DLD1 (cell line): Measurements from ENCODE around the gene TMEM232.
"Not testable (repeated sequence)": the region's sequence is repeated elsewhere in the genome, so short reads cannot be mapped to it uniquely, and the experiment has no call there.

Source experiments
- in situ Hi-C: cut with HindIII; loops from 2 replicates; pipeline ENCODE4 v1.10.0; 2017; ENCODE audit warnings: low sequenced_read_pairs

The TMEM232 gene

DNA sequence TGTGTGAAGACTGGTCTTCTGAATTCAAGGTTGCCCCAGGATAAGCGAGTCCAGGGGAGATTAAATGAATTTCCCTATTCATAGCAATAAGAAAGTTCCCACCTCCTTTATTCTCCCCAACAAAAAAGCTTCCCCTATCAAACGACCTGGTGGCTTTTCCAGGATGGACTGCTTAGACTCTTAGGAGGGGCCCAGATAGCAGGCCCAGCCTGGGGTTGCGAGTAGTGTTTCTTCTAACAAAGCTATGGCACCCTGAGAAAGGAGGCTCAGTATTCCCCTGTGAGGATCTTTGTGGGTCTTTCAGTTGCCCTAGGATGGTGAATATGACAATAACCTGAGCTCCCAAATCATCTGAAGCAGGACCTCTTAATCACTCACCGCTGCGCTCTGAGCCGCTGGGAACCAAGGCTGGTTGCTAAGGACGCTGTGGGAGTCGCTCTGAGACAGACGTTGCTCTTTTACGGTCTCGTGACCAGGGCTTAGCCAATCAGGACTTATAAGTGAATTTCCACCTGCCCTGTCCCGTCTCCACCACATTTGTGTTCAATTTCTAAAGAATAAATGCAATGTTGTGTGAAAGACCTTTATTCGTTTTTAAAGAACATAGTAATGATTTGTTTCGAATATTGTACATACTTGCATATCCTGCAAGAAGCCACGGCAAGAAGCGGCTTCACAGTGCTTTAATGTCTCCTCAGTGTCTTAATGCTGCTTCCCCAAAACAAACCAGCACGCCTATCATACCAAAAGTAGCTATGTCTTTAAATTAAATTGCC lies at the start of gene TMEM232:
Gene TMEM232 (minus strand): TSS at position 423 of the 776 bp plus-strand sequence. CDS start 59,319 bp downstream, outside the sequence.
- in situ Hi-C loops: no loop called here

DNA sequence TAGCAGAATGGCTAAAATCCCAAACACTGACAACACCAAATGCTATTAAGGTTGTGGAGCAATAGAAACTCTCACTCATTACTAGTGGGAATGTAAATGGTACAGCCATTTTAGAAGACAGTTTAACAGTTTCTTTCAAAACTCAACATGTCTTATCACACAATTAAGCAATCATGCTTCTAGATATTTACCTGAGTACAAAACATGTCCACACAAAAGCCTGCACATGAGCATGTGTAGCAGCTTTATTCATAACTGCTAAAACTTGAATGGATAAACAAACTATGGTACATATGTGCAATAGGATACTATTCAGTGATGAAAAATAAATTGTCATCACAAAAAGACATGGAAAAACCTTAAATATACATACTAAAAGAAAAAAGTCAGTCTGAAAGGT lies 43.8 kb upstream of the TMEM232 start:
- in situ Hi-C loops: no loop called here

DNA sequence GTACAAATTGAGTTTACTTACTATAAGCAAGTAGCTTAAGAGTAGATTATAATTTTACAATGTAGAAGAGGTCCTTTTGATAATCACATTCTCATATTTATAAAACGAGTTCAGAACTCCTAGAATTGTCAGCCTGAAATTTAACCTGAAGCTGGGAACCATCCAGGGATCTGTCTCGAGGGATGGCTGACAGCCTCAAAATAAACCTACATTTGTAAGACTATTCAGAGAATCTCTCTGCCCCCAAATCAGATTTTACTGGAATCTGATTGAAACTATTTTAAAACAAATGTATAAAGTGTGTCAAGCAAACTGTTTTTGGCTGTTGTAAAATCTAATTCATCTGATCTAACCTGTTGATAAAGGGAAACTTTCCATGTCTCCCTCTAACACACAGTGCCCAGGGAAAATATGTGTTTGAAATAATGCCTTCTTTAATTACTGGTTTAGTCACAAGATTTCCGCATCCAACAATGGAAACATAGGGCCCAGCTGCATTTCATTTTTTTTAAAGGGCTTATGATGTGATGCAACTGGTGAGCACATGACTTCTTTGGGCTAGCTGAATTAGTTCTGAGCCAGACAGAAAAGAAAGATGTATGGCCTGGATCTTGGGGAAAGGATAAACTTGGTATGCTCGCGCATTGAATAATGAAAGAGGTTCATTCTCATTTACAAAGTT lies 42.7 kb upstream of the TMEM232 start:
- in situ Hi-C loops: no loop called here

DNA sequence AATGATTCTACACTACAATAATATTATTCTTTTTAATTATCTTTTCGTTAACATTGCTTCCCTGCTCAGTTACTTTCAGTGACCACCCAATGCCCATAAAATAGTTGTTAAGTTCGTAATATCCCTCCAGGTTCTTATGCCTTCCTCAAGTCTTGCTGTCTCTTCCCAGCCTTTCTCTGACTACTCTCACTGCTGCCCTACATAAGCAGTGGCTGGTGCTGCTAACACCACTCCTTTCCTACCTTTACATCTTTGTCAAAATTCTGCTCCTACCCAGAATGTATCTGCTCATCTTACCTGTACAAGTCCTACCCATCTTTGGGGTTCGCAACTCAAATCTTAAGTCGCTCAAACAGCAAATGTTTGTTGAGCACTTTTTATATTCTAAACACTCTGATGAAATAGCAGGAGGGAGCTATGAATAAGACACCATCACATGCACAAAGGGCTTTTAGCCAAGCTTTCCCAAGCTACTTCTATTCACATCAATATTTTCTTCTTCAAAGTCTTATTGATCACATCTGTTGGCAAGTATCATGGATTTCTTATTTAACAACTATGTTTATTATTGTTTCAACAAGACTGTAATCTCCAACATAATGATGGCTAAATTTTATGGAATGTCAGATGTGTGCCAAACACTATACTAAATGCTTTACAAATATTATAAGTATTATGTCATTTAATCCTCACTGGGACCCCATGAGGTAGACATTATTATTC lies 41.8 kb upstream of the TMEM232 start:
- in situ Hi-C loops: no loop called here

DNA sequence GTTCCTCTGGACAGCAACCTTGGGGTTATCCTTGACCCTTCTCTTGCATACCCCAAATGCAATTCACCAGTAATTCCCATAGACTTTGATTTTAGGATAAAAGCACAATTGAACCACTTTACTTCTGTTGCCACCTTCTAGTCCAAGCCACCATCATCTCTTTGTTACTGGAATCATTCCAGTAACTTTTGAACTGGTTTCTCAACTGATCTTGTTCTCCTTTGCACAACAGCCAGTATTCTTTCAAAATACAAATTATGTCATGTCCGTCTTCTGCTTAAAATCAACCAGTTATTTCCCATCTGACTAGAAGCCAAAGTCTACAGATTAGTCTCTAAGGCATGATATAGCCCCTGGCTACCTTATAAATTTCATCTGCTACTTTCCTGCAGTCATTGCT lies 33.7 kb upstream of the TMEM232 start:
- in situ Hi-C loops: no loop called here

DNA sequence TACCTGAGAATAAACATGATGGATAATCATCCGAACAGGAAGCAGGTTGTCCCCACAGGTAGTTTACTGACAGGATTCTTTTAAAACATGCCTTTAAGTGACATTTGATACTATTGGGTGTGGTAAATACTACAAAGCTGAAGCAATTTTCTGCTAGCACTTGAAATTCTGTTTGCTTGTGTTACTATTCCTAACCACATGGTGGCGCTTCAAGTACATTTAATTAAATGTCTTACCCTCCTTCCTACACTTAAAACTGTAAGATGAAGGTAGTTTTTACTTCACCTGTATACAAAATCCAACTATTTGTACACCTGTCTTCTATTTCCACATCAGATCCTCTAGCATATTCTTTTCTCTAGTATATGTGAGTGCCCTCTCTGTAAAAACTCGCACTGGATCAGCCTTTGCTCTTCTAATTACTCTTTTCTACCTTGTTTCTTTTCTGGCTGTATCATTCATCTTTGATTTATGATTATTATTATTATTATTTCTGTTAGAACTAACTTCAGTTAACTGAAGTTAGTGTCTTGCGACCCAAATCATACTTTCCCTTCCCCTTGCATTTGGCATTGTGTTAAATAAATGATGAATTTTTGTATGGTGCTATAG lies 30.8 kb upstream of the TMEM232 start:
- in situ Hi-C loops: no loop called here

DNA sequence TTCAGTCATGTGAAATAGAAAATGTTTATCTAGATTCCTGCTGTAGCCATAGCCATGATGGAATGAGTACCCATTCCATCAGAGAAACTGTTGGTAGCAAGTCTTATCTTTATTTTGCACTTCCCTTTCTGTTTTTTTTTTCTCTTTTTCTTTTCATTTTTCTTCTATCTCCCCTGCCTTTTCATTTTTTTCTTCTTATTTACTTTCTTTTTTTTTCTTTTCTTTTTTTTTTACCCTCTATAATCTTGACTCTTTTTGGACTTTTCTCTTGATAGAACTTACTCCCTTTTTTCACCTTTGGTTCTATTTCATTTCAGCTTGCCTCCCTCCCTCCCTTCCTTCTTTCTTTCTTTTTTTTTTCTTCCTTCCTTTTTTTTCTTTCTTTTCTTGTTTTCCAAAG lies 27.7 kb upstream of the TMEM232 start:
- in situ Hi-C loops: no loop called here

DNA sequence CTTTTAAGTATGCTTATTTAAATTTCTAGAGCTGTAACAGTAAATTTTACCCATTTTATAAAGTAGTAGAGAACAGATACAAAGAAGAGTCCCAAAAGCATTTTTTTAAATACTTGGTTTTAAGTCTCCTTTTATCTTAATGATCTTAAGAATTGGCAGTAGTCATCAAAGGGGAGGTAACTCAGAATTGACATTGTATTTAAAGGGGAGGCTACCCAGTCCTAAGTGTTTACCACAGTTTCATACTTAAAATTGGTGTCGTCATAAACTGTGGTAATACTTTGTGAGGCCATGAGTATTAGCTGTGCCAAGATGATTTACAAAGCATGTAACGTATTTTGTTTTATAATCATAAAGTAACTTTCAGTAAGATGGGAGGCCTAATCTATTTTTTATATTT lies 27.1 kb upstream of the TMEM232 start:
- in situ Hi-C loops: no loop called here

DNA sequence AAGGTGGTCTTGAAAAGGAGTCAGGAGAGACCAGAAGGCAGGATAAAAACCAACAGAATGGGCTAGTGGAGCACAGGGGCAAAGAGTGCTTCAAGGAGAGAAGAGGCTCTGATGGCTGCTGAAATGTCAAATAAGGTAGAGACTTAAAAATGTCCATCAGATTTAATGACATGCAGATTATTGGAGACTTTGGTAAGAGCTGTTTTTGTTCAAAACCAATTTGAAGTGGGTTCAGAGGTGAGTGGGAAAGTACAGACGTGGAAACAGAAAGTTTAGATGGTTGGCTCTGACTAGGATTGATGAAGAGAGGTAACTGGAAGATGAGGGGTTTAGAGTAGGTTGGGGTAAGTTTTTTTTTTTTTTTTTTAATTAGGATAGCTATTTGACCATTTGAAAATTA lies 26.5 kb upstream of the TMEM232 start:
- in situ Hi-C loops: no loop called here

DNA sequence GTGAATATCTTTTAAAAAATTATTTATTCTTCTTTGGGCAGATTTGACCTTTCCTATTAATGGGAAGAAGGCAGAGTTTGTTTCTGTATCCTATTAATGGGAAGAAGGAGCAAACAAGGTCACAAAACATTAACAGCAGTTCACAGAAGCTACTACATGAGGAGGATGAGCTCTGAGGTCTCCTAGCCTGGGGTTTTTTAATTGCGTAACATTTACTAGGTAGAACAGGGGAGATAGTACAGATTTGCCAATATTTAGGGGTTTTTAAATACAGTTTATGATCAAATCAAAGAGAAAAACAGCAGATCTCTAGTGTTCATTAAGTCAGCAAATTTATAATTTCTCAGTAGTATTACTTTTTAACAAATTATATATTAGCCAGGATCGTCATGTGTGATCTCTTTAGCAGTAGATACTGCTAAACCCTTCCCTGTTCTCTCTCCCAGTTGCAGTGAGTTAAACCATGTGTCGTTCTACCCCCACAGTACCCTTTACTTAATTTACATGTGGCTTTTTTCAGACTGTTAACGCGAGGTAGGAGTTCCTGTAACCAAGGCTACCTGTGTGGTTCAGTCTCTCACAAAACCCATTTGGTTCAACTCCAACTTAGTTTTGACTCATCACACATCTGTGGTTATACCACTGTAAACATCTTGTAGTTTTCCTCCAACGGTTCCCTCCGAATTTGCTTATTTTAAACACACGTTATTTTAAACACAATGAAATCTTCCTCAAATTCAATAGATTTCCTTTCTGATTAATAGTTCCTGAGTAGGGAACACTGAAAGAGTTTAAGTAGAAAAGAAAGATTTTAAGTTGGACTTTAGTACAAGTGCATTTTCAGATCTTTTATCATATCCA lies 25.7 kb upstream of the TMEM232 start:
- in situ Hi-C loops: no loop called here

DNA sequence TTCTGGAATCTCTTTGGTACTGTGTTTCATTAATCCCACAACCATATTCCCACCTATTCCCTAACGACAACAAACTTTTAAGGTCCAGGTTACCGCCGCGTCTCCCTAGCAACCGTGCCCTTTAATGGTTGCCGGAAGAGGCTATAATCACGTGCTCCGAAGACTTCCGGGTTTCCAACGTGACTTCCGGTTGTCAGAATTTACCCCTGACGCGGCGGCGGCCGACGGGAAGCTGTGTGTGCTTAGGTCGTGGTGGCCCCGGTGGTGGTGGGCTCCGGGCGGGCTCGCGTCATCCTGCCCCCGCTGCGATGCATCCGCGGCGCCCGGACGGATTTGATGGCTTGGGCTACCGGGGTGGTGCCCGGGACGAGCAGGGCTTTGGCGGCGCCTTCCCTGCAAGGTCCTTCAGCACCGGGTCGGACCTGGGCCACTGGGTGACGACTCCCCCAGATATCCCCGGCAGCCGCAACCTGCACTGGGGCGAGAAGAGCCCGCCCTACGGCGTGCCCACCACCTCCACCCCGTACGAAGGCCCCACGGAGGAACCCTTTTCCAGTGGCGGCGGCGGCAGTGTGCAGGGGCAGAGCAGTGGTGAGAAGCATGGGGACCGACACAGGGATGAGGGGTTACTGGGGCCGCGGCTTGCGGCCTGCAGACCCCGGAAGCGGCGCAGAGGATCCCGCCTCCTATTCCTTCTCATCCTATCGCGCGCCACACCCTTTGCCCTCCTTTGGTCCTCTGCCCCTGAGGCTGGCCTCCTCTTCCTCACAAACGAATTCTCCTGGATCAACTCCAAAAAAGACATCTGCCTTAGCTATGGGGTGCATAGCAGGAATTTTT lies 12.6 kb upstream of the TMEM232 start, which contains the start of gene SLC25A46:
Gene SLC25A46 (plus strand): TSS at position 196 of the 840 bp plus-strand sequence. CDS start 113 bp downstream, at position 309.
- in situ Hi-C loops: no loop called here

DNA sequence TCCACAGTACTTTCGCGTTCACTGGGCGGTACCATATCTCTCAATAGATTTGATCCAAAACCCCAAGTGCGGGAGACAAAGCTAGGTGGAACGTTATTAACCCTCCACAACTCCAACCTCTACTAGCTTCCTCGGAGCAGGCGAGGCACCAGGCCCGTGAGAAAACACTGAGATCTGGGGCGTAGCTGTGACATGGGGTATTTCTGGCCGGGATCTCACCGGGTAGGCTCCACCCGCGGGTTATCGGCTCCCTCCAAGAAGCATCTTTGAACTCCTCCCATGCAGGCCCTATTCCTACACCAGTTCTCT lies 12.0 kb upstream of the TMEM232 start:
- in situ Hi-C loops: no loop called here

DNA sequence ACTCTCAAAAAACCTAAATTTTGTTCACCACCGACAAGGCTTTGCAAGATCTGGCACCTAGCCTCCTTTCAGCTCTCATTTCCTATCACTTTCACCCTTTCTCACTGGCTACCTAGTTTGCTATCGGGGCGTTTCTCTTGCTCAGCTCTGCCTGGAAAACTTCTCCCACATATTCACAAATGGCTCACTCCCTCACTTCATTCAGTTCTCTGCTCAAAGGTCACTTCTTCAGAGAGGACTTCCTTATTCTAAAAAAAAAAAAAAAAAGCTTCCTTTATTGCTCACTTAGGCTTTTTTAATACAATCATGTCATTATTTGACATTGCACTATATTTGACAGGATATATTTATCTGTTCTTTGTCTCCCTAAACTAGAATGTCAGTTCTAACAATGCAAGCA lies 10.3 kb upstream of the TMEM232 start:
- in situ Hi-C loops: no loop called here

DNA sequence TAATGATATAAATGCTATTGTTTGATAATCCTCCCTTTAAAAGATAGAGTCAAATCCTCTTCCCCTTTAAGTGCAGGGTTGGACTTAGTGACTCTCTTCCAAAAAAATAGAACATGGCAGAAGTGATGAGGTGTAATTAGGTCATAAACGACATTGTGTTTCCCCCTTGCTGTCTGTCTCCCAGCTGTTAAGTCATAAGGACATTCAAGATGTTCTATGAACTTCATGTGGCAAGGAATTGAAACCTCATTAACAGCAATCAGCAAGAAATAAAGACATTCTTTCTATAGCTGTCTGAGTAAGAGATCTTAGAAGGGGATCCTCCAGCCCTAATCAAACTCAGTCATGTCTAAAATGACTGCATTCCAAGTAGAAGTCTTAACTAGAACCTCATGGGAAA lies 9.1 kb upstream of the TMEM232 start:
- in situ Hi-C loops: no loop called here

DNA sequence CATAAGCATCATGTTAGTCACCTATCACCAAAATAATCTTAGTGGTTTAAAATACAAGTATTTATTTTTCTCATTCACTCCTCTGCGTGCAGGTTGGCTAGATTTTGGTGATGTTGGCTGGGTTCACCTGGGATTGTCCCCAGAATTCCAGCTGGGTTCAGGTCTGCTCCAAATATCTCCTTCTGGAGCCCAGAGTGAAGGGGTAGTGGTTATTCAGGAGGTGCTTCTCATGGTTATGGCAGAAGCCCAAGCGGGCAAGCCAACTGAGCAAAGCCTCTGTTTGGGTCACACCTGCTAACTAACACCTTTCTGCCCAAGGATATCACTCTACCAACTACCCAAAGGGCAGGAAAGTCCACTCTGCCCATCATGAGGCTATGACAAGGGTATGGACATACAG lies 7.6 kb upstream of the TMEM232 start:
- in situ Hi-C loops: no loop called here

DNA sequence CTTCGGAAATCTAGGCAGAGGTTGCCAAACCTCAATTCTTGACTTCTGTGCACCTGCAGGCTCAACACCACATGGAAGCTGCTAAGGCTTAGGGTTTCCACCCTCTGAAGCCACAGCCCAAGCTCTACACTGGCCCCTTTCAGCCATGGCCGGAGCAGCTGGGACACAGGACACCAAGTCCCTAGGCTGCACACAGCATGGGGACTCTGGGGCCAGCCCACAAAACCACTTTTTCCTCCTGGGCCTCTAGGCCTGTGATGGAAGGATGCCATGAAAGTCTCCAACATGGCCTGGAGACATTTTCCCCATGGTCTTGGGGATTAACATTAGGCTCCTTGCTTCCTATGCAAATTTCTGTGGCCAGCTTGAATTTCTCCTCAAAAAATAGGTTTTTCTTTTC lies 5.0 kb upstream of the TMEM232 start:
- in situ Hi-C loops: not testable (repeated sequence)

DNA sequence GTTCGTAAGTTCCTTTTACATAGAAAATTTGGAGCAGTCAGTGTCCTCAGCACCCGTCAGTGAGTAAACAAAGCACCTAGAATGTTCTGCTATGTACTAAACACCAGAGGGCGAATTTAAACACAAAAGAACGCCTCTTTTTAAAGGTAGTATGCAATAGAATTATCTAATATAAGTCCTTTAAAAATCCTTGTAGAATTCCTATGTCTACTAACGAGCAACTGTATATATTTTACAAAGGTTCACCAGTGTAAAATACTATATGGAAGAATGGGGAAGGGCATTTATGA lies 499 bp upstream of the TMEM232 start:
- in situ Hi-C loops: no loop called here

DNA sequence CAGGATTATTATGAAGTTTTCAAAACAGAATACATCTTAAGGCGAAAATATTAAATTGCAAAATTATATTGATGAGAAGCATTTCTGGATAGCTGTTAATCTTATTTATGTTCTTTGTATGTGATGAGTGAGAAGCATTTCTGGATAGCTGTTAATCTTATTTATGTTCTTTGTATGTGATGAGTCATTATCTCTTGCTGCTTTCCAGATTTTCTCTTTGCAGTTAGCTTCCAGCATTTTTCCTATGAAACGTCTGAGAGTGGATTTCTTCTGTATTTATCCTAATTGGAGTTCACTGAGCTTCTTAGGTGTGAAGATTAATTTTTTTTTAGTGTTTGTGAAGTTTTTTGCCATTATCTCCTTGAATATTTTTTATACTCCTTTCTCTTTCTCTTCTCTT lies 8.2 kb downstream of the TMEM232 start:
- in situ Hi-C loops: no loop called here

DNA sequence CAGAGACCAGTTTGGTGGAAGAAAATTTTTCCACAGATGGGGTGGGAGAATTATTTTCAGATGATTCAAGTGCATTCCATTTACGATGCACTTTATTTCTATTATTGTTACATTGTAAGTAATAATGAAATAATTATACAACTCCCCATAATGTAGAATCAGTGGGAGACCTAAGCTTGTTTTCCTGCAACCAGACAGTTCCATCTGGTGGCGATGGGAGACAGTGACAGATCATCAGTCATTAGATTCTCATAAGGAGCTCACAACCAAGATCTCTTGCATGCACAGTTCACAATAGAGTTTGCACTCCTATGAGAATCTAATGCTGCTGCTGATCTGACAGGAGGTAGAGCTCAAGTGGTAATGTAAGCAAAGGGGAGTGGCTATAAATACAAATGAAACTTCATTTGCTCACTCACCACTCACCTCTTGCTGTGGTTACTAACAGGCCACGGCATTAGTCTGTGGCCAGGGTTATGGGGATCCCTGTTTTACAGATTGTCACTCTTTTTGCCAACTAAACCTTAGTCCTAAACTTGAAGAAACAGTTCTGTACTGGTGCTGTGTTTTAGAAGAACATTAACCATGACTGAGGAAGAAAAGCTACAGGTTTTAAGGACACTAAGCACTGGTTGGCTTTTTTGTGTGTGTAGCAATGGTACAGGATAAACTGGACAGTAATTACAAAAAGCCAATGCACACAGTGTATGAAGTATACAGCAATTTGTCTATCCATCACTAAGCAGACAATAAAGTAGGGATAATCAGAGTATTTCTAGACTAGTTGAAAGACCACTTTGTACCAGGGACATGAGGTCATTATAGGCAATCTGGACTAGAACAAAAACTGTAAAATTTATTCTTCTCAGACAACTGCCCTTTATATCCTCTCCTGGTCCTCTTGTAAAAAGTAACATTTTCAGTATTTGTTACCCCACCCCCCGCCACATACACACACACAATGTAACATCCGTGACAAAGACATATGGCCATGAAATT lies 9.9 kb downstream of the TMEM232 start:
- in situ Hi-C loops: no loop called here
